NOMO-1 treated with dmso at 0.1 percent for 144 hours (cell line): ENCODE results near the gene RPS18.

Experiments
- DNase-seq: peaks from one replicate; lab custom pipeline; 2025; ENCODE audit not compliant: unreplicated experiment; lab: John Stamatoyannopoulos, UW

The RPS18 gene

GRCh38 chr6:33289784-33290315, 18.0 kb downstream of the RPS18 start:
- DNase-seq, result peak; percentile 18

- no peak for DNase-seq
These were observed 18.6 kb downstream of the RPS18 start for GRCh38 chr6:33290459-33290858.

GRCh38 chr6:33292996-33293682, 21.3 kb downstream of the RPS18 start:
- no peak for DNase-seq

- DNase-seq, result no peak
These were observed 22.4 kb downstream of the RPS18 start for GRCh38 chr6:33294086-33294823.

GRCh38 chr6:33295621-33296369, 23.9 kb downstream of the RPS18 start:
- no peak for DNase-seq

GRCh38 chr6:33296797-33297405, 25.0 kb downstream of the RPS18 start:
- no peak for DNase-seq

GRCh38 chr6:33297406-33297955, 25.6 kb downstream of the RPS18 start:
- peak; percentile 21 for DNase-seq

GRCh38 chr6:33297956-33298772, 26.3 kb downstream of the RPS18 start:
- peak; percentile 50 for DNase-seq

- DNase-seq, result peak; percentile 80
These were observed 26.9 kb downstream of the RPS18 start, which contains the start of gene RGL2 for GRCh38 chr6:33298773-33299236. TSS of gene RGL2 (minus strand) at chr6:33298942. CDS start at chr6:33298610, 332 bp downstream.

- DNase-seq, result peak; percentile 82
These were observed 27.5 kb downstream of the RPS18 start for GRCh38 chr6:33299237-33299944.

- no peak for DNase-seq
These were observed 30.0 kb downstream of the RPS18 start for GRCh38 chr6:33301877-33302276.

- DNase-seq, result no peak
These were observed 32.3 kb downstream of the RPS18 start for GRCh38 chr6:33304216-33304615.

- no peak for DNase-seq
These were observed 33.2 kb downstream of the RPS18 start for GRCh38 chr6:33305052-33305451.

GRCh38 chr6:33306356-33306755, 34.5 kb downstream of the RPS18 start:
- DNase-seq, result no peak

GRCh38 chr6:33312361-33313104, 40.7 kb downstream of the RPS18 start:
- DNase-seq, result peak; percentile 80

- DNase-seq, result peak; percentile 47
These were observed 41.3 kb downstream of the RPS18 start for GRCh38 chr6:33313105-33313708.

- peak; percentile 59 for DNase-seq
These were observed 42.0 kb downstream of the RPS18 start, which contains the start of gene TAPBP for GRCh38 chr6:33313709-33314514. TSS of gene TAPBP (minus strand) at chr6:33314078. CDS start at chr6:33314041, 37 bp downstream.
